NCI-H2227 treated with DMSO at 0.1 percent for 48 hours (cell line): Measurements from ENCODE around the gene CAPN12.

ENCODE experiments used
- DNase-seq: peaks from one replicate; lab custom pipeline; 2025; lab: John Stamatoyannopoulos, UW

Gene CAPN12

DNA sequence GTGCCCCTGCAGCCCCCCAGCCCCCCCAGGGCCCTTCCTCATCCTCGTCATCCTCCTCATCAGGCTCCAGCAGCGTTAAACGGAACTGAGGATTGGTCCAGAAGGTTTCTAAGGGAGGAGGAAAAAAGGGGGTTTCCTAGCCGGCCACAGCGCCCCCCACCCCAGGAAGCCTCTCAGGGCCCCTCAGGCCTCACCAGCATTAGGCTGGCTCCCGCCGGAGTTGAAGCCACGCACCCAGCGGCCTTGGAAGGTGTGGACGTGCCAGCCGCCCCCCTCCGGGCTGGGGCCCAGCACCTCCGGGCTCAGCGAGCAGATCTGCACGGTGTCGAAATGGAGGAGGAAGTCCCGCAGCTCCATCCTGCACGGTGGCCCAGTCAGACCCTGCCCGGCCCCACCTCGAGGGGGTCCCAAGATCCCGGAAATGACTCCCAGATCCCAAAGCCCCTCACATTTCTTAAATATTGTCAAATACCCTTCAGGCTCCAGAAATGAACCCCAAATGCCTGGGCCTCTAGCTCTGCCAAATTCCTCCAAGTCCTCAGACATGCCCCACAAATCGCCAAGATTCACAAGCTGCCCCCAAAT, 6.9 kb downstream of the CAPN12 start:
- no peak for DNase-seq

DNA sequence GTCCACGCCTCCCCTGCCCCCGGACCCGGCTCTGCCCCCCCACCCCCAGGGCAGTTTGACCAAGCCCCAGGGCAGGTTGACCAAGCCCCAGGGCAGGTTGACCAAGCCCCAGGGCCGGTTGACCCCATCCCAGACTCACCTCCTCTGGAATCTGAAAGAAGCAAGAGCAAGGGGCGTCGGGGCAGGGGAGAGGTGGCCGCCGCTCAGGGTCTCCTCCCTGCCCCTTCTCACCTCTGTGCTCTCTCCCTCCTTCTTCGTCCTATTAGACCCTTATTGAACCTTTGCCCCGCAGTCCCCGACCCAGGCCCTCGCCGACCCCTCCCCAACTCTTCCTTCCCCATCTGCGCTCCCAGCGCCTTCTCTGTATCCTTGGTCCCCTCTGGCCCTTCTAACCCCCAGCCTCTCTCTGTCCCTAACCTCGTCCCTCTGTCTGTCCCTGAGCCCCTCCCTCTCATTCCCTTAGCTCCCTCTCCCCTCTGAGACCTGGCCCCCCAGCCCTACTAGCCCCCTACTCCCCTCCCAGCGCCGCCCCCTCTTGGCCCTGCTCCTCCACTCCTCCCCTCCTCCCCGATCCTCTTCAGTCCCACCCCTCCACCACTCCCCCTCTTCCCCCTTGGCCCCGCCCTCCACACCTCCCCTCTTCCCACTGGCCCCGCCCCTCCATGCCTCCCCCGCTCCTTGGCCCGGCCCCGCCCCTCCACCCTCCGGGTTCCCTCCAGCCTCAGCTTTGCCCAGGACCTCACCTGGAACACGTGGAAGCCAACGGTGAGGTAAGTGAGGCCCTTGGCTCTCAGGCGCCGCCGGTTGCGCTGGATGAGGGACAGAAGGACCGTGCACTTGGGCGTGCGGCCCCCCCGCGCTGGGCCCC, 7.6 kb downstream of the CAPN12 start:
- peak; percentile 75 for DNase-seq

DNA sequence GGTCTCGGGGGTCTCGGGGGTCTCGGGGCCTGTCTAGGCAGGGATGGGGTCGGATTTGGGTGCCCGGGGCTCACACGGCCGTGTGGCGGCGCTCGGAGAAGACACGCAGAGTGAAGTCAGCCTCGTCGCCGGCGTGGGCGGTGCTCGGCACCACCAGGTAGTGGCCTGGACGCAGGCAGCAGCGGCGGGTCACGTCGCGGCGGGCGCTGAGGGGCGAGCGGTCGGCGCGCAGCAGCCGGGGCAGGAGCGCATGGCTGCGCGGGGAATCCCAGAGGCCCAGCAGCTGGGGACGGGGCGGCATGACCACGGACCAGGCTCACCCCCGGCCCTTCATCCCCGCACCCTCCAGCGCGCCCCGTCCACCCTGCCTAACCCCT, 8.2 kb downstream of the CAPN12 start:
- DNase-seq, result peak; percentile 68

DNA sequence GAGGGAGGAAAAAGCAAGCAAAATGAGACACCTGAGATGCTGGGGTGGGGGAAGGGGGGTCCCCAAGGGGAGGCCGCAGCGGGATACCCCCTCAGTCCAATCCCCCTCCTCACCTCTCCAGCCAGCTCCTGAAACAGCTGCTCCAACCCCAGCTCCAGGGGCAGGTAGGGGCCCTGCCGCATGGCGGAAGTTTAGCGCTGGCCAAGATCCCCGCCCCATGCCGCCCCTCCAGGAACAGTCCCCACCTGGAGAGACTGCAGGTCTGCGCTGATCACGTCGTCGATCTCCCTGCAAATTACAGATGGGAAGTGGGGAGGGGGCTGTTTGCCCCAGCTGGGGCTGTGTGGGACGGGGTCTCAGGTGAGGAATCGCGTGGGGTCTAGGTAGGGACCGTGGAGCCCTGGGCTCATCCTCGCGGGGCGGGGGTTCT, 9.0 kb downstream of the CAPN12 start:
- peak; percentile 86 for DNase-seq

DNA sequence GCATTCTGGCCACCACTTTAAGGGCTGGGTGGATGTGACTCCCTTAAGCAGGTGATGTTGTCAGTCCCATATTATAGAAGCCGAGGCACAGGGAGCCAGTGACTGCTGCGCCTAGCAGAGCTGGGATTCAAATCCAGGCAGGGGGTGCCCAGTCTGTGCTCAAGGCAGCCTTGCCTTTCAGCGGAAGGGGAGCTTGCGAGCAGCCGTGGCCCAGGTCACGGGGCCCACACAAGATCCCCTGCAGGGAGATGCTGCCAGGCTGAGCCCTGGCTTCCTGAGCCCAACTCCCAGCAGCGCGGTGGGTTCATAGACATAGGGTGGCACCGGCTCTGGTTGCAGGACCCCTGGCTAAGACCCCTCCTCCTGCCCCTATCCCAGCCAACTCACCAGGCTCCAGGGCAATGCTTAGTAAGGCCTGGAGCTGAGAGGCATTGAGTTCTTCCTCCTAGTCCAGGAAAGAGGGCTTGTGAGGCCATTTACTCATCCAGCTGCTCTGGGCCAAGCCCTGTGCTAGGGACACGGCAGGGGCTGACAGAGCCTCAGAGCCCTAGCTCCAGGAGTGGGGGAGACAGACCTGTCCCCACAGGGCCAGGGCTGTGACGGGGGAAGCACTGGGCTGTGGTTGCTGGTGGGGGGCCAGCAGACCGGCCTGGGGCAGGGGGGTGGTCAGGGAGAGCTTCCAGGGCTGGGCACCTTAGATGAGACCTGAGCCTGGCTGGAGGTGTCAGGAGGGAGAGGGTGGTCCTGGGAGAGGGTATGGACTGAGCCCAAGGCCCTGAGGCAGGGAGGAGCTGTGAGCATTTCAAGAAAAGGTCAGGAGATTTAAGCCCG, 9.6 kb downstream of the CAPN12 start:
- DNase-seq, result peak; percentile 44

DNA sequence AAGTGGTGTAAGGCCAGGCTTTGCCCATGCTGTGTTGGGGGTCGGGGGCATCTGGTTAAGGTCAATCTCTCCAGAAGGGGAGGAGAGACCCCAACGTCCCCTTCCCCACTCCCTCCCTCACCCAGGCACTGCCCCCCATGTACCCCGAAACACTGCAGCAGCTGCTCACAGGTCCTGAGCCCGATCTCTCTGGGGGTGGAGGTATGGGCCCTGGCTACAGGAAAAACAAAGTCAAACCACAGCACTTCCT, 10.2 kb downstream of the CAPN12 start:
- DNase-seq, result no peak

DNA sequence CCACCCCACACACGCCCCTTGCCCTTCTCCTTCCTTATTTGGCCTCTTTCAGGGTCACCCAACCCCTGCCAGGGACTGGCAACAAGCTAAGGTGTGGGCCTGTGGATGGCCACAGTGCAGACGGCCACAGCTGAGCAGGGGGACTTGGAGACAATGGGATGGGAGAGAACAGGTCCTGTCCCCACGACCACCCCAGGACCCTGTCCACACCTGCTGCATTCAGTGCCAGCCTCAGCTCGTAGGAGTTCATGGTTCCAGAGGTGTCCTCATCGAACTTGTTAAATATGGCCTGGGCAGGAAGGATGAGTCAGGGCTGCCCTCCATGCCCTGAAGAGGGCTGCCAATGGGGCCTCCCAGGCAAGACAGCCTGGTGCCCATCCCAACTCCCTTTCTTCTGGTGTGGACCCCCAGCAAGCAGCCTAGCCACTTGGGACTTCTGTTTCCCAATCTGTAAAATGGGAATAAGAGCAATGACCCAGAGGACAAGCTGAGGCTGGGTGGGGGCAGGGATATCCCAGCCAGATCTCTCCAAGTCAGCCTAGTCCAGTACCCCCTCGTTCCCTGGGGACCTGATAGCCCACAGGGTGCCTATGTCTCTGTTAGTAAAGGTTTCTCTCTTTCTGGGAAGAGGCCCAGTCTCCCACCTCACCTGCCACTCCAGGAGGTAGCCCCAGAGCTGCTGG, 10.6 kb downstream of the CAPN12 start:
- DNase-seq, result no peak

DNA sequence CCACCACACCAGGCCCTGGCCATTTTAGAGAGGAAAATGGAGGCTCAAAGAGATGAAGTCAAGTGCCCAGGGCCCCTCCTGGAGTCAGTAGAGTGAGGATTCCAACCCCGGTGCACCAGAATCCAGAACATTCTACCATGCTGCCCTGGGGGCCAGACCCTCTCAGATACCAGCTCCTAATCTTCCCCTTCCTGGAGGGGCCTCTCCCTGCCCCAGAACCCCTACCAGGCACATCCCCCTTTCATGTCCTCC, 11.1 kb downstream of the CAPN12 start:
- DNase-seq, result no peak

DNA sequence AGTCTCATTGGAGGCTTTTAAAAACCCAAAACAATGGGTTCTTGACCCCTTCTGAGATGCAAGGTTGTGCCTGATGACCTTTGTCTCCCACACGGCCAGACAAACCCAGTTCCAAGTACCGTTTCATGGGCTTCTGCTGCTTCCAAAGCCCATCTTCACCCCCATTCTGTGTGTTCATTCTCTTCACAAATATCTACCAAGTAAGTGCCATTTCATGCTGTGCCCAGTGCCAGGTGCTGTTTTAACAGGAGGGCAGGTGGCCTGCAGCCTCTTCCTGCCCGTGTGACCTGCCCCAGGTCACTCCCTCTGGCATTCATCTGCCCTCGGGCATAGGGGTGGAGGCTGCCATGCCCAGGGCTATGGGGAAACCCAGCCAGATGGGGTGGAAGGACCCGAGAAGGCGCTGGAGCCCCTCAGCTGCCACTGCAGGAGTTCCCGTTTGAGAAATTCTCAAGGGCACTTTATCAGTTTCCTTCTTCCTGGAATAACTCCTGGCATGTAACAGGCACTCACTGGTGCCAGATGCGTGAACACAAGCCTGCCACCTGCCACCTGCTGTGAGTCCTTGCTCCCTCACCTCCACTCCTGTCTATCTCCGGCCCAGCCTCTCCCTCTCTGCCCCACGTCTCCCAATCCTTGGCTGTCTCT, 12.5 kb downstream of the CAPN12 start:
- no peak for DNase-seq

DNA sequence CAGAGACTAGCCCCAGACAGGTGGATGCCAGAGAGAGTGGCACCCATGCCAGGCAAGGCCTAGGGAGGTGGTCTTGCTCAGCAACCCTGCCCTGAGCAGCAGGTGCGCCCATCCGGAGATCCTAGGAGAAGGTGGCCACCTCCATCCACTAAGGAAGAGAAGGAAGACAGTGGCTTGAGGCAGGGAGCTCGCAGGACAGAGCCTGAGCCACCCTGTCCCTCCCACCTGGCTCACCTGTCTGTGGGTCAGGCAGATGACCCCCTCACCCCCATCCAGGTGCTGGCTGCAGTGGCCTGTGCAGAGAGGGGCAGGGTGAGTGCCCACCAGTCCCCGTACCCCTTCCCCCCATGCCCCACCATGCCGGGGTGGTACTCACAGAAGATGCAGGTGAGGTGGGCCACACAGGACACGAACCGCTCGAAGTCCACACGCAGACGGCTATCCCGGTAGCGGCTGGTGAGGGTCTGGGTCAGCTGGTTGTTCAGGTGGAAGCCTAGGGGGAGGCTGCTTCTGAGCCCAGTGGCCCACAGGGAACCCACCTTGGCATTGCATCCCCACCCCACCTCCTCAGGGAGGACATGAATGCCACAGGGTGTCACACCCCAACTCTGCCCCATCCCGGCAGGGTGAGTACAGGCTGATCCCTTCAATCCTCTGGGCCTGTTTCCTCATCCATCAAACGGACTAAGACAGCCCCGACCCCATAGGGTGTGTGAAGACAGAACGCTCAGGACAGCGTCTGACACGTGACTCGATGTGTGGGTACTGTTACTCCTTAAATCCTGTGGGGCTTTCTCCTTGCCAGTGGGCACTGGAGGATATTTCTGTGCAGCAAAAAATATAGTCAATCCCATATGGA, 13.3 kb downstream of the CAPN12 start:
- no peak for DNase-seq

DNA sequence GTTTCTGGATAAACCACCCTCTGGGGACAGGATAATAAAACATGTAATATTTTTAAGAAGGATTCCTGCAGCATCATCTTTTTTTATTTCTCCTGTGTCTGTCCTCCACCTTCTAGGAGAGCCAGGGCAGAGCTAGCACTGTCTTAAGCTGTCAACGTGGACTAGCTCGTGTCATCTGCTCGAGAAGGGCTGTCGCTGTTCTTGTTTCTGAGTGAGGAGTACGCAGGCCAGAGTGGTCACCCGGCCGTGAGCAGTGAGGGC, 13.9 kb downstream of the CAPN12 start:
- DNase-seq, result no peak

DNA sequence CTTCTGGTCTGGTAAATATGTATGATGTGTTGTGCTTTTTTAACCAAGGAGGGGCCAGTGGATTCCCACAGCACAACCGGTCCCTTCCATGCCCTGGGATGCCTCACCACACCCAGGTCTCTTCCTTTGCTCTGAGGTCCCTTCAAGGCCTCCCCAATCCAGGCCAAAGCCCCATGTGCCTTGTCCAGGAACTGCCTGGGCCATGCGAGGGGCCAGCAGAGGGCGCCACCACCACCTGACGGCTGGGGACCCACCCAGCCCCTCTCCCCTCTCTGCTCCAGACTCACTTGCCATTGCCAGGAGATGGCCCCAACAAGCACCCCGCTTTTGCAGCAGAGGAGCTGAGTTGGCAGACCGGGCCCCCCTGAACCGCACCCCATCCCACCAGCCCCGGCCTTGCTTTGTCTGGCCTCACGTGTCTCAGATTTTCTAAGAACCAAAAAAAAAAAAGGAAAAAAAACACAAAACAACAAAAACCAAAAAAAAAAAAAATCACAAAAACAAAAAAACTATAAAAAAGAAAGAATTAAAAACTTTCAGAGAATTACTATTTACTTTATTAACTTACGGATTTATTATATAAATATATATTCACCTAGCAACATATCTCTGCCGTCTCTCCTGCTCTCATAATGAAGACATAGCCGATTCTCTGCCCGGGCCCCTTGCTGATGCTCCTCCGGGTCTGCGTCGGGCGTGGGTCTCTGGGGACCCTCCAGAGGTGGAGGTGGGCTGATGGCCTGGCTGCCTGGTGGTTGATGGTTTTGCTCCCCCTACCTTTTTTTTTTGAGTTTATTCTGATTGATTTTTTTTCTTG, 14.4 kb downstream of the CAPN12 start:
- peak; percentile 72 for DNase-seq

DNA sequence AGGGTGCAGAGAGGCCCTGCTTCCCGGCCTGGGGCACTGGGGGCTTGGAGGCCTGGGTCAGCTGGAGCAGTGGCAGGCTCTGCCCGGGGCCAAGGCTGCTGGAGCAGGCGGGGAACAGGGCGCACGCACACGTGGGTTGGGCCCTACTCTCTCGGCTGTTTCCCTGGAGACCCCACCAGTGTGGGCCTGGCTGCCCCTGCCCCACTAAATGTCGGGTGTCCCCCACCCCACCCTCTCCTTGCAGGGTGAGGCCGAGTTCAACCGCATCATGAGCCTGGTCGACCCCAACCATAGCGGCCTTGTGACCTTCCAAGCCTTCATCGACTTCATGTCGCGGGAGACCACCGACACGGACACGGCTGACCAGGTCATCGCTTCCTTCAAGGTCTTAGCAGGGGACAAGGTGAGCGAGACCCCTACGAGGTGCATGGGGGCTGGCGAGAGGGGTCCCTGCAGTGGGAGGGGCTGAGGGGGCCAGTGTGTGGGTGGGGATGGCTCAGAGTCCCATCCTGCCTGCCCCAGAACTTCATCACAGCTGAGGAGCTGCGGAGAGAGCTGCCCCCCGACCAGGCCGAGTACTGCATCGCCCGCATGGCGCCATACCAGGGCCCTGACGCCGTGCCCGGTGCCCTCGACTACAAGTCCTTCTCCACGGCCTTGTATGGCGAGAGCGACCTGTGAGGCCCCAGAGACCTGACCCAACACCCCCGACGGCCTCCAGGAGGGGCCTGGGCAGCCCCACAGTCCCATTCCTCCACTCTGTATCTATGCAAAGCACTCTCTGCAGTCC, 15.3 kb downstream of the CAPN12 start:
- no peak for DNase-seq

DNA sequence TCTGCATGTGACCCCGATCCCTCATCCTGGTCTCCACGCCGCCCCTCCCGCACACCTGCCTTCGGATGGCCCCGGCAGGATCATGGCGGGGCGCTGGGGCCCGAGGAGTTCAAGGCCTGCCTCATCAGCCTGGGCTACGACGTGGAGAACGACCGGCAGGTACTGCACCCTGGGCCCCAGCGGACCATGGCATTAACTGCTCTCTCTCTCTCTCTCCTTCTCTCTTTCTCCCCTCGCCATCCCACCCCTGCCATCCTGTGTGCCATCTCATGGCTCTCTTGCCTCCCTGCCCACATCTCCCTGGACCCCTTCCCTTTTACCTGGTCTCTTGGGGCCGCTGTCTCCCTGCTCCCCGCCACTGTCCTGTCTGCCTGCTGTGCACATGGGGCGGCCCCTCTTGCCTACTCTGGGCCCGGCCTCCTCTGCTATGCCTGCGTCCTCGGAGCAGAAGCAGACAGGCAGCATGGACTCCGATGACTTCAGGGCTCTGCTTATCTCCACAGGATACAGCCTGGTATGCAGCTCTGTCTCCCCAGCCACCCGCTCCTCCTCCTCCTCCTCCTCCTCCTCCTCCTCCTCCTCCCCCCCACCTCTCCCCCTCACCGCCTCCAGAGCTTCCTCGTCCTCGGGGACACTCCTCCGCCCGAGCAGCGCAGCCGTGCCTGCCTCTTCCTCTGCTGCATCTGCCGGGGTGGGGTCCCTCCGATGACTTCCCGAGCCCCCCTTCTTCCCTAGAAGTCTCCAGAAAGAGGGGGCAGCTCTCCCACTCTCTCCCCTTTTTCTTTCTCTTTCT, 16.2 kb downstream of the CAPN12 start:
- DNase-seq, result no peak

DNA sequence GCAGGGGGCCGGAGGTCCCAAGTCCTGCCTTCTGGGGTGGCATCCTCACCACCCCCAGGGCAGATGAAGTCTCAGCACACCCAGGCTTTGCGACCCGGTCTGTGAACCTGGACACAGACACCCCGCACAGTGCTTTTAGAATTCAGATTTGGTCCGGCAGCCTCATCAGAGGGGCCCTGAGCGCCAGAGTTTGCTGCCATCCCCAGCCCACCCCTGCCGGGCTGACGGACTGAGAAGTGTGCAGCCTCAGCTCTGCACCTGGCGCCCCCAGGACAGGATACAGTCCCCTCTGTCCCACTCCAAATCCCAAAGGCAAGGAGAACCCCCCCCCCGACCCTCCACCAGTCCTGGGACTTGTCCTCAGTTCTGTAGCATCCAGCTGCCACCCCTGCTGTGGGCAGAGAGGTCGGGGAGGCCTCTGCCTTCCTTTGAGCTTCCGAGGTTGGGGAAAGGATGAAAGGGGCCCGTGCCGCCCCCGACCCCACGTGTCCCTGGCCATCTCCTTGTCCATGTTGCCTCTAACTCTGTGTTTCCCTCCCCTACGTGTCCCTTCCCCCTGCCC, 16.9 kb downstream of the CAPN12 start:
- no peak for DNase-seq

DNA sequence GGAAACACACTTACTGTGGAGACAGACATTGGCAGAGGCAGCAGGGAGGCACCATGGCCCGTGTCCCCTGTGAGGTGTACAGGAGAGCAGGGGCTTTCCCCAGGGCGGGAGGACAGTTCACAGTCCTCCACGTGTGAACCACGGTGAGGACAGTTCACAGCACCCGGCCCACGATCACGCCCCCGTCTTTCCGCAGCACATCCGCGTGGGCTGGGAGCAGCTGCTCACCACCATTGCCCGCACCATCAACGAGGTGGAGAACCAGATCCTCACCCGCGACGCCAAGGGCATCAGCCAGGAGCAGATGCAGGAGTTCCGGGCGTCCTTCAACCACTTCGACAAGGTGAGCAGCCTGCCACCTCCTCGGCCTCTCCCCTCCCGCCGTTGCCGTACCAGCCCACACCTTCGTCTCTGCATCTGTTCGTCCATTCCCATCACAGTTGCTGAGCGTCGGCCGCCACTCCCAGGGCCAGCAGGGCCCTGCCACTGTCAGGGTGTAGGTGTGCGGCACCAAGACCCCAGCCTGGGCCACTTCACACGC, 17.4 kb downstream of the CAPN12 start:
- no peak for DNase-seq

DNA sequence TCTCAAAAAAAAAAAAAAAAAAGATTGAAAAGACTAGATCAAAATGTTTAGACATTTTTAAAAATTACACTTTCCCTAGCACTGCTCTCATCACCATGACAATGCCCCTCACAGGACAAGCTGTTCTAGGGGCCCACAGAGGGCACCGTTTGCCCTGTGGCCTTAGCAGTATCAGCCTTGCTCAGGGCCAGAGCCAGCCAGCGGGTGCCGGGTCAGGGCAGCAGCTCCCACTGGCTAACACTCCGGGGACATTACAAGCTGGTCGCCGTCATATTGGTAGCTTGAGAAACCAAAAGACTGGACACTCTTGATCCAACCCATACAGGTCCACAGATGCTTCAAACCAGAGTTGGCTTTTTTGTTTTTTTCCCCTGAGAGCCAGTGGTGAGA, 18.0 kb downstream of the CAPN12 start:
- DNase-seq, result no peak

DNA sequence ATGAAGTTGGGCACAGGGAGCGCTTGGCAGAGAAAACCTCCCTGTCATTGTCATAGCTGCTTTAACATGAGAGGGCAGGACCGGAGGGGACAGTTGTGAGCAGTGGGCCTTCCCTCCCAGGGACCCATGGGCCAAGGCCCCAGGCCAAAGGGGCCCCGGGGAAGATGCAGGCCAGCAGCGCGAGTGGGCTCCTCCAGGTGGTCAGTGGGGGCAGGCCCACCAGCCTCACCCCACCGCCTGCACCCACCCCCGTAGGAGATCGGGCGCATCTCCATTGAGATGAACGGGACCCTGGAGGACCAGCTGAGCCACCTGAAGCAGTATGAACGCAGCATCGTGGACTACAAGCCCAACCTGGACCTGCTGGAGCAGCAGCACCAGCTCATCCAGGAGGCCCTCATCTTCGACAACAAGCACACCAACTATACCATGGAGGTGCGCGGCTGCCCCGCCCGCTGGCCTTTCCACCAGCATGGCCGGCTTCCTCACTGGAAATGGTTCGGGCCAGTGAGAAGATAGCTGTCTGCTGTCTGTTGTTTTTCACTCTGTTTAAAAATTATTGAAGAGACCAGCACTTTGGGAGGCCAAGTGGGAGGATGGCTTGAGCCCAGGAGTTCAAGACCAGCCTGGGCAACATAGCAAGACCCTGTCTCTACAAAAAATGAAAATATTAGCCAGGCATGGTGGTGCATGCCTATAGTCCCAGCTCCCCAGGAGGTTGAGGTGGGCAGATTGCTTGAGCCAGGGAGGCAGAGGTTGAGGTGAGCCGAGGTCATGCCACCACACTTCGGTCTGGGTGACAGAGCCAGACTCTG, 18.6 kb downstream of the CAPN12 start:
- DNase-seq, result no peak
